HG02840 (cell line): ENCODE results near the gene TSHR.
A peak's percentile ranks its signal among the peaks of the same experiment; 100 is the strongest.
"Not testable (repeated sequence)": the region's sequence is repeated elsewhere in the genome, so short reads cannot be mapped to it uniquely, and the experiment has no call there.

ENCODE experiments used
- ATAC-seq: cut with Tn5 transposase; IDR thresholded peaks from one replicate; pipeline ENCODE4 v1.9.1; 2021; ENCODE audit warnings: mild to moderate bottlenecking, moderate library complexity, moderate number of reproducible peaks; ENCODE audit not compliant: unreplicated experiment, low FRiP score

The TSHR gene

GRCh38 chr14:80948291-80948690, 7.1 kb upstream of the TSHR start:
- ATAC-seq = no peak

- no peak for ATAC-seq
These were observed 3.9 kb upstream of the TSHR start for GRCh38 chr14:80951491-80951890.

GRCh38 chr14:80953211-80953610, 2.2 kb upstream of the TSHR start:
- ATAC-seq = not testable (repeated sequence)

GRCh38 chr14:80954687-80955299, 628 bp upstream of the TSHR start:
- no peak for ATAC-seq

GRCh38 chr14:80956102-80956501, 681 bp downstream of the TSHR start:
- no peak for ATAC-seq

GRCh38 chr14:80956922-80957321, 1.5 kb downstream of the TSHR start:
- no peak for ATAC-seq

- ATAC-seq = no peak
These were observed 2.2 kb downstream of the TSHR start for GRCh38 chr14:80957613-80958012.

- no peak for ATAC-seq
These were observed 2.8 kb downstream of the TSHR start for GRCh38 chr14:80958226-80958625.

GRCh38 chr14:80958939-80959338, 3.5 kb downstream of the TSHR start:
- no peak for ATAC-seq

- ATAC-seq = peak; percentile 97
These were observed 4.1 kb downstream of the TSHR start for GRCh38 chr14:80959496-80959895.

- ATAC-seq = no peak
These were observed 9.6 kb downstream of the TSHR start for GRCh38 chr14:80965037-80965436.

- ATAC-seq = no peak
These were observed 18.7 kb downstream of the TSHR start for GRCh38 chr14:80973931-80974641.

- no peak for ATAC-seq
These were observed 19.3 kb downstream of the TSHR start for GRCh38 chr14:80974679-80975078.

- ATAC-seq = no peak
These were observed 21.8 kb downstream of the TSHR start for GRCh38 chr14:80977221-80977620.

- ATAC-seq = no peak
These were observed 23.0 kb downstream of the TSHR start for GRCh38 chr14:80978403-80978802.

GRCh38 chr14:80979951-80980350, 24.5 kb downstream of the TSHR start:
- ATAC-seq = no peak

- ATAC-seq = no peak
These were observed 25.7 kb downstream of the TSHR start for GRCh38 chr14:80981156-80981555.

- ATAC-seq = no peak
These were observed 26.3 kb downstream of the TSHR start for GRCh38 chr14:80981673-80982072.

GRCh38 chr14:80982711-80983110, 27.3 kb downstream of the TSHR start:
- ATAC-seq = no peak

- ATAC-seq = no peak
These were observed 32.0 kb downstream of the TSHR start for GRCh38 chr14:80987235-80988032.

- ATAC-seq = no peak
These were observed 32.8 kb downstream of the TSHR start for GRCh38 chr14:80988192-80988591.
